GM12891 (cell line): Measurements from ENCODE around the gene BMP6.

ENCODE experiments used
- DNase-seq: peaks from one replicate; pipeline ENCODE4 v3.0.0; 2011; ENCODE audit warnings: low spot score; ENCODE audit not compliant: insufficient read length
- FAIRE-seq: peaks from 2 replicates; lab custom pipeline; 2011; peaks lifted over from hg19 to GRCh38; lab: Jason Lieb, UNC
- PAX5 ChIP-seq: IDR thresholded peaks from 2 replicates; pipeline ENCODE4 v1.6.1; 2011; ENCODE audit warnings: low read length, moderate library complexity, mild to moderate bottlenecking; ENCODE audit not compliant: insufficient read depth, severe bottlenecking
- POLR2A ChIP-seq: IDR thresholded peaks from 2 replicates; pipeline ENCODE4 v1.6.1; 2011; ENCODE audit warnings: low read depth, low read length, control low read depth
- POLR2AphosphoS5 ChIP-seq: IDR thresholded peaks from 2 replicates; pipeline ENCODE4 v1.6.1; 2011; ENCODE audit warnings: low read depth, low read length, control low read depth
- POU2F2 ChIP-seq: IDR thresholded peaks from 2 replicates; pipeline ENCODE4 v1.6.1; 2011; ENCODE audit warnings: low read depth, mild to moderate bottlenecking, control low read depth, low read length, moderate library complexity
- SPI1 ChIP-seq: IDR thresholded peaks from 2 replicates; pipeline ENCODE4 v1.6.1; 2011; ENCODE audit warnings: low read depth, low read length, control low read depth
- TAF1 ChIP-seq: IDR thresholded peaks from 2 replicates; pipeline ENCODE4 v1.6.1; 2011; ENCODE audit warnings: low read depth, low read length, control low read depth

The BMP6 gene

DNA sequence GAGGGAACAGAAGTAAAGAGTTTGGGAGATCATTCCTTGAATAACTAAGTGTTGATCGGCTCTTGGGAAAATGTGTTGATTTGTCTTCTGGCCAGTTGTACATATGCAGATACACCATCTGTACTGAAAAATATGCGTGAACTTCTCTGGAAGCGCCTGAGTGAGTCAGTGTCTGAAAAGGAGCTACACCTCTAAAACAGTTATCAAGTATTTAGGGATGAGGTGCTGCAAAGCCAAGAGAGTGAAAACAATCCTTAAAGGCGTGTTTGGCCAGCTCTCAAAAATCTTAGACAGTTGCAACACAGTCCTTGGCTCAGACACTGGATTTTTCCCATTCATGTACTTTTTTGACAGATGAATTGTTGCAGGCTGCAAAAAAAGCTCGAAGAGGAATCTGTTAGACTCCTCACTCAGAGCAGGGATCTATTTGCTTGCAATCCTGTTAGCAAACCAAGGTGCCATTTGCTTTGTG is 61.3 kb downstream of the BMP6 start:
- FAIRE-seq, result no peak
- no peak for DNase-seq
- TF ChIP-seq POLR2A (no peak), SPI1 (no peak), TAF1 (no peak), POLR2AphosphoS5 (no peak), POU2F2 (no peak), PAX5 (no peak)

- DNase-seq, result no peak
- TF ChIP-seq PAX5 (no peak), POLR2AphosphoS5 (no peak), POLR2A (no peak), TAF1 (no peak), POU2F2 (no peak), SPI1 (no peak)
- FAIRE-seq, result no peak
These were observed 61.8 kb downstream of the BMP6 start for GRCh38 chr6:7787731-7788130.

DNA sequence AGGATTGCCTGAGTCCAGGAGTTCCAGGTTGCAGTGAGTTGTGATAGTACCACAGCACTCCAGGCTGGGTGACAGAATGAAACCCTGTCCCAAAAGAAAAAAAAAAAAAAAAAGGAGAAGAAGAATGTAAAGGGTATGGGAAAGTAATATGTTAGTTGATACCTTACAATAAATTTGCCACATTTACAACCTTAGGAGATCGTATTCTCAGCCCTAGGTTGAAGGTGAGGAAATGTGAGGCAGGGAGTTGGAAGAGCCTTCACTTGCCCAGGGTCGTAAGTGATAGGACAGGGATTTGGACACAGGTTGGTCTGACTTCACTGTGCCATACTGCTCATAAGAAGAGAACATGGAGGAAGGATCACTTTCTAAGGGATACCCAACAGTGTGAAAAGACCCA is 68.6 kb downstream of the BMP6 start:
- no peak for TF ChIP-seq PAX5
- TF ChIP-seq POU2F2, result no peak
- TF ChIP-seq POLR2AphosphoS5, result no peak
- no peak for TF ChIP-seq POLR2A
- TF ChIP-seq SPI1, result no peak
- TF ChIP-seq TAF1, result no peak
- DNase-seq, result no peak
- no peak for FAIRE-seq

GRCh38 chr6:7797386-7797785 is 71.5 kb downstream of the BMP6 start:
- DNase-seq (no peak), FAIRE-seq (no peak)
- TF ChIP-seq POLR2A (no peak), TAF1 (no peak), SPI1 (no peak), PAX5 (no peak), POLR2AphosphoS5 (no peak), POU2F2 (no peak)

GRCh38 chr6:7798751-7799150 is 72.9 kb downstream of the BMP6 start:
- FAIRE-seq, result no peak
- DNase-seq, result no peak
- TF ChIP-seq POLR2AphosphoS5, result no peak
- no peak for TF ChIP-seq POU2F2
- TF ChIP-seq TAF1, result no peak
- no peak for TF ChIP-seq PAX5
- no peak for TF ChIP-seq SPI1
- TF ChIP-seq POLR2A, result no peak

GRCh38 chr6:7802662-7803061 is 76.8 kb downstream of the BMP6 start:
- DNase-seq (no peak), FAIRE-seq (no peak)
- TF ChIP-seq SPI1 (no peak), POLR2A (no peak), POLR2AphosphoS5 (no peak), POU2F2 (no peak), PAX5 (no peak), TAF1 (no peak)

DNA sequence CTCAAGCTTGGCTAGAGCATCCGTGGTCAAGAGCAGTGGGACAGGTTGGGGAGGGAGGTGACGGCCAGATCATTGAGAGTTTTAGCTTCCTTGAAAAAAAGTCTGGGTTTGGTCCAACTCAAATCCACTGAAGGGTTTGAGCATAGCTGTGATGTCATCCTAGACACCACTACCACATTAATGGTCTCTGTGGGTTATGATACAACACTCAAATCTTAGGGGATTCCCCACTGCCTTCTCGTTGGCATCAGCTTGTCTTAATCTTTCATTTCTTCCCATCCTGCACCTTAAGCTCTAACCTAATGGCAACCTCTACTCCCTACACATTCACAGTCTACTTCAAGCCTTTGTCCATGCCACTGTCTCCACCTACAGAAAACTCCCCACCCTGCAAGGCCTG is 77.3 kb downstream of the BMP6 start:
- TF ChIP-seq POLR2A (no peak), POU2F2 (no peak), SPI1 (no peak), PAX5 (no peak), POLR2AphosphoS5 (no peak), TAF1 (no peak)
- no peak for DNase-seq
- no peak for FAIRE-seq

DNA sequence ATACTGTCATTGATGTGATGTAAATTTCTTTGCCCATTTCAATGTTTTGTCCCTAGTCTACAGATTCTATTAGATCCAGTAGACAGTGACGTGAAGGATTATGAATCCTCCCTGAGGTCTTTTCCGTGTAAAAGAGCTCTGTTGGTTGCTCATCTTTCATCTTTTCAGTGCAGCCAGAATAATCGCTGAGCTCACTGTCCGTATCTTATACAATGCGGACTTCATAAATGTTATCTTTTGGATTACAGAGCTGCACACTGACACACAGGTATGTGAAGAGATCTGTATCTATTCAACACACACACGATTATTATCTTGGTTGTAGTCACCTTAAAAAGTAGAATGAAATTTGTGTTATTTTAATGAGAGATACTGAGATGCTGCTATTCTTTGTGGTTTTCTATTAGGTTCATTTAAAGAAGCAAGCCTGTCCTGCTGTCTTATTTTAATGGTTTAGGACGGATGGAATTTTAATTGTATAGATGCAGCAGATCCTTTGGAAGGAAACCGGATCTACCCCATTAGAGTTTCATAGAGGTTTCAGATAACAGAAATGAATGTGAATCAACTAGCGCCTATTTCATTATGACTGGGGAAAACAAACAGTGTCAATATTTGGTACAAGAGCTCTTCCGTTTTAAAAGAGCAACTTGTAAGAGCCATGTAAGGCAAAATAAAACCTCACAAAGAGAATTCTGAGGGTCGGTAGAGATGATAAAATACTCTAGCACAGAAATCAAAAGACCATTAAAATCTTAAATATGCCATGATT is 79.4 kb downstream of the BMP6 start:
- TF ChIP-seq POU2F2 (no peak), TAF1 (no peak), SPI1 (no peak), POLR2A (no peak), PAX5 (no peak), POLR2AphosphoS5 (no peak)
- DNase-seq, result no peak

GRCh38 chr6:7805850-7806214 is 79.9 kb downstream of the BMP6 start:
- TF ChIP-seq POU2F2 (no peak), POLR2AphosphoS5 (no peak), TAF1 (no peak), SPI1 (no peak), POLR2A (no peak)
- no peak for DNase-seq
- no peak for FAIRE-seq

More for the DNA sequence above, 79.4 kb downstream of the BMP6 start:
- FAIRE-seq, result no peak
